MCF 10A (cell line): ENCODE measurements around the gene FADD. TPM values are rescaled to one million over a fixed set of nuclear protein-coding genes. Genes with fewer than 3 reads are reported as not detected.

Experiments
- Bru-seq: library from RNA; stranded (reverse); fragments of 400-500 nt; gene quantifications from one replicate; lab custom pipeline; 2021; lab: Mats Ljungman, UMichigan
- BruChase-seq, 2 experiments: library from RNA; stranded (reverse); fragments of 400-500 nt; gene quantifications; one replicate each; lab custom pipeline; 2021; lab: Mats Ljungman, UMichigan
- BruUV-seq: library from RNA; stranded (reverse); fragments of 400-500 nt; replicated peaks from 2 replicates; lab custom pipeline; 2021; lab: Mats Ljungman, UMichigan
- CTCF ChIA-PET: fragments of 300-600 bp; sonication (Branson Sonifier 250); formaldehyde crosslinking; extraction: SDS; loops from one replicate; lab custom pipeline; 2021; ENCODE audit warnings: antibody characterized with exemption, inconsistent platforms; lab: Yijun Ruan, JAX
- POLR2A ChIA-PET: fragments of 300-600, 350-650 bp; sonication (Branson Sonifier 250); formaldehyde crosslinking; extraction: SDS; loops from one replicate; lab custom pipeline; 2020; ENCODE audit warnings: antibody characterized with exemption, inconsistent platforms; lab: Yijun Ruan, JAX
- DNase-seq: peaks from one replicate; pipeline ENCODE4 v3.0.0-alpha.2; 2018; ENCODE audit not compliant: unreplicated experiment
- H3K27ac Mint-ChIP-seq: one replicate; pipeline ENCODE4 v1.8.0; 2022; ENCODE audit warnings: mild to moderate bottlenecking, low read depth, mixed read lengths; ENCODE audit not compliant: unreplicated experiment
- H3K27me3 Mint-ChIP-seq: one replicate; pipeline ENCODE4 v1.8.0; 2022; ENCODE audit warnings: mixed read lengths; ENCODE audit not compliant: insufficient read depth, unreplicated experiment
- H3K36me3 Mint-ChIP-seq: one replicate; pipeline ENCODE4 v1.8.0; 2022; ENCODE audit warnings: mild to moderate bottlenecking, moderate library complexity, mixed read lengths; ENCODE audit not compliant: insufficient read depth, unreplicated experiment
- H3K4me1 Mint-ChIP-seq: one replicate; pipeline ENCODE4 v1.8.0; 2022; ENCODE audit warnings: mixed read lengths; ENCODE audit not compliant: insufficient read depth, unreplicated experiment
- H3K4me3 Mint-ChIP-seq: one replicate; pipeline ENCODE4 v1.8.0; 2022; ENCODE audit warnings: mild to moderate bottlenecking, moderate library complexity, mixed read lengths; ENCODE audit not compliant: unreplicated experiment
- H3K9me3 Mint-ChIP-seq: one replicate; pipeline ENCODE4 v1.8.0; 2022; ENCODE audit warnings: mixed read lengths; ENCODE audit not compliant: unreplicated experiment
- CTCF ChIP-seq: fragments of 200-600 bp; IDR thresholded peaks from one replicate; pipeline ENCODE4 v1.8.0; 2022; ENCODE audit warnings: antibody characterized with exemption, mild to moderate bottlenecking; ENCODE audit not compliant: unreplicated experiment
- intact Hi-C: fragments of 100-400 bp; cut with micrococcal nuclease; formaldehyde crosslinking; loops from 2 replicates; pipeline ENCODE4 v1.14.1; 2022
- long read RNA-seq: library from polyadenylated mRNA; stranded (forward); transcript quantifications from one replicate; pipeline ENCODE4 v2.0.0, GENCODE V29; 2022
- total RNA-seq: library from RNA; stranded (reverse); gene quantifications from 2 replicates; pipeline ENCODE4 v1.2.3, GENCODE V29; 2022

FADD gene
- 37.1 and 44.1 TPM in 2 replicates for total RNA-seq
- Bru-seq, nascent RNA, result percentile 85 among the genes with signal in this experiment
- percentile 75 among the genes with signal in this experiment for BruChase-seq, experiment 1, labeled RNA remaining after a 6-hour chase
- BruChase-seq, experiment 2, labeled RNA remaining after a 2-hour chase, result percentile 94 among the genes with signal in this experiment
- long read RNA-seq, transcript FADD-201 (2 exons, 1,841 nt), result major isoform, 120 of 127 reads
- long read RNA-seq, partial matches to known transcripts, result 0 of 127 reads
- long read RNA-seq, other reads (novel, unspliced or antisense), result 7 of 127 reads

DNA sequence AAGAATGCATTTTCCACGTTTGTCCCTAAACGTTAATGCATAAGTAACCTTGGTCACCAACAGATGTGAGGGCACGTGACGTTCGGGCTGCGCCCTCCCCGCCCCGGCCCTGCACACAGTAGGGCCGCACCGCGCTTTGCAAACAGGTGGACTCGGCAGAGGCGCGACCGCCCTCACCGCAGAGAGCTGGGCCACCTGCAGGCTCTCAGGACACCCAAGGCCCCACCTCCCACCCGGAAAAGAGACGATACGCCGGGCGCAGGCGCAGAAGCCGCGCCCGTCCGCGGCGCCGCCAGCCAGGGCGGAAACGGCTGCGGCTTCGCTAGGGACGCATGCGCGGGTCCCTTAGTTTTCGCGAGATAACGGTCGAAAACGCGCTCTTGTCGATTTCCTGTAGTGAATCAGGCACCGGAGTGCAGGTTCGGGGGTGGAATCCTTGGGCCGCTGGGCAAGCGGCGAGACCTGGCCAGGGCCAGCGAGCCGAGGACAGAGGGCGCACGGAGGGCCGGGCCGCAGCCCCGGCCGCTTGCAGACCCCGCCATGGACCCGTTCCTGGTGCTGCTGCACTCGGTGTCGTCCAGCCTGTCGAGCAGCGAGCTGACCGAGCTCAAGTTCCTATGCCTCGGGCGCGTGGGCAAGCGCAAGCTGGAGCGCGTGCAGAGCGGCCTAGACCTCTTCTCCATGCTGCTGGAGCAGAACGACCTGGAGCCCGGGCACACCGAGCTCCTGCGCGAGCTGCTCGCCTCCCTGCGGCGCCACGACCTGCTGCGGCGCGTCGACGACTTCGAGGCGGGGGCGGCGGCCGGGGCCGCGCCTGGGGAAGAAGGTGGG is at the start of gene FADD:
Gene FADD (plus strand): TSS at position 377 of the 831 bp plus-strand sequence. CDS start 164 bp downstream, at position 541.
- peaks cover 26% of the 10 kb centered on the region for H3K4me1 Mint-ChIP-seq
- peak within 1 kb of the TSS; percentile 83 for H3K4me3 Mint-ChIP-seq
- ChIA-PET POLR2A (interaction anchor here (0.7 to 5.0 kb wide), 6 partner anchors 17 to 73 kb away, joined by 3 to 34 read pairs (median 4); partner anchors contain the start of gene PPFIA1), CTCF (interaction anchor here (0.5 to 0.9 kb wide), 3 partner anchors 25 to 284 kb away, joined by 3 read pairs; no protein-coding TSS in a partner anchor)
- intact Hi-C loops, result loop anchor here (1.0 kb wide), 1 partner anchor 67 kb away; the partner anchor contains the start of gene PPFIA1
- DNase-seq, result peak; percentile 95
- H3K9me3 Mint-ChIP-seq, result no peaks in the 10 kb centered on the region
- no peak for TF ChIP-seq CTCF
- H3K27me3 Mint-ChIP-seq, result no peaks in the 10 kb centered on the region
- H3K27ac Mint-ChIP-seq, result peak within 1 kb of the TSS; percentile 83
- peaks cover 37% of the 10 kb centered on the region for H3K36me3 Mint-ChIP-seq
- BruUV-seq, result TSS peak; percentile 69

GRCh38 chr11:70155386-70155785 is 47.7 kb upstream of the FADD start:
- intact Hi-C loops, result no loop called here
- ChIA-PET CTCF (no interaction called here), POLR2A (interaction anchor here (0.6 kb wide), 1 partner anchor 821 kb away, joined by 3 read pairs; no protein-coding TSS in a partner anchor)
- no peaks in the 10 kb centered on the region for H3K36me3 Mint-ChIP-seq
- H3K4me1 Mint-ChIP-seq, result peaks cover 27% of the 10 kb centered on the region
- no TSS peak for BruUV-seq
- H3K27me3 Mint-ChIP-seq, result peaks cover 10% of the 10 kb centered on the region
- H3K4me3 Mint-ChIP-seq, result no peak overlapping the region
- peak; percentile 69 for DNase-seq
- no peaks in the 10 kb centered on the region for H3K9me3 Mint-ChIP-seq
- no peak for TF ChIP-seq CTCF
- H3K27ac Mint-ChIP-seq, result no peak overlapping the region

DNA sequence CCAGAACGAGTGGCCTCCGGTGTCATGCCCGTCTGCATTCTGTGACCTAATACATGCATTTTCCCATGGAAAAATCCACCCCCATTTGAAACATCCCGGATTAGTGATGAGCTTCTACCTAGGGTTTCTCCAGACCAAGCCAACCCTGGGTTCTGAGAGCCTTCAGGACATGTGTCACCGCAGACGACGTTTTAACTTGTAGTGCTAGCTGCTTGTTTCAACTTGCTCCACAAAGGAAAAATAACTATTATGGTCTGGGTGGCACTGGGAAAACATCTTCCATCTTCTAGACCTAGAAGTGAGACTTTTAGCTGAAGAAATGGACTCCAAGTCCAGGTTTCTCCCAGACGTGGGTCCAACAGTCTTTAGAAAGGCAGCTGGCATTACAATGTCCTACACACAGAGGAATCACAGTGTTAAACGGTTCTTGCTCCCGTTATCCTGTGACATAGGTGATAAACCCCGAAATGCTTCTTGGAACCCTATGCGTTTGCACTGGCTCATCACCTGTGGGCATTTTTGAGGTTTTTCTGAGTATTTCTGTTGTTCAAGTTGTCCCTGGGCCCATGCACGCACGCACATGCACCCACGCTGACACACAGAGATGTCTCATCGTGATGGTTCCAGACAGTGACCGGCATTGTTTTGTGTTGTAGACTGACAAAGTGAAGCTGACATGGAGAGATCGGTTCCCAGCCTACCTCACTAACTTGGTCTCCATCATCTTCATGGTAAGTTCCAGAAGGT is 46.6 kb upstream of the FADD start:
- CTCF ChIA-PET, result interaction anchor here (0.7 kb wide), 1 partner anchor 13 kb away, joined by 3 read pairs; no protein-coding TSS in a partner anchor
- no peak for DNase-seq

More for the DNA sequence above, 46.6 kb upstream of the FADD start:
- Mint-ChIP-seq H3K36me3 (no peaks in the 10 kb centered on the region), H3K4me1 (peaks cover 27% of the 10 kb centered on the region), H3K27ac (no peak overlapping the region), H3K9me3 (no peaks in the 10 kb centered on the region), H3K27me3 (peaks cover 10% of the 10 kb centered on the region), H3K4me3 (no peak overlapping the region)
- intact Hi-C loops, result no loop called here
- POLR2A ChIA-PET, result interaction anchor here (0.6 kb wide), 1 partner anchor 243 kb away, joined by 3 read pairs; no protein-coding TSS in a partner anchor
- TF ChIP-seq CTCF, result no peak
- BruUV-seq, result no TSS peak
